ENCODE measurements around the gene RAB22A. TPM values are rescaled to one million over a fixed set of nuclear protein-coding genes. Genes with fewer than 3 reads are reported as not detected.

RAB22A gene
- total and polyA plus RNA-seq, 9 of the 15 experiments (the other 6 are each of a cell fraction or from before 2014, with no cell fraction given) = 1.1 to 8.0 (median 6.7) TPM

DNA sequence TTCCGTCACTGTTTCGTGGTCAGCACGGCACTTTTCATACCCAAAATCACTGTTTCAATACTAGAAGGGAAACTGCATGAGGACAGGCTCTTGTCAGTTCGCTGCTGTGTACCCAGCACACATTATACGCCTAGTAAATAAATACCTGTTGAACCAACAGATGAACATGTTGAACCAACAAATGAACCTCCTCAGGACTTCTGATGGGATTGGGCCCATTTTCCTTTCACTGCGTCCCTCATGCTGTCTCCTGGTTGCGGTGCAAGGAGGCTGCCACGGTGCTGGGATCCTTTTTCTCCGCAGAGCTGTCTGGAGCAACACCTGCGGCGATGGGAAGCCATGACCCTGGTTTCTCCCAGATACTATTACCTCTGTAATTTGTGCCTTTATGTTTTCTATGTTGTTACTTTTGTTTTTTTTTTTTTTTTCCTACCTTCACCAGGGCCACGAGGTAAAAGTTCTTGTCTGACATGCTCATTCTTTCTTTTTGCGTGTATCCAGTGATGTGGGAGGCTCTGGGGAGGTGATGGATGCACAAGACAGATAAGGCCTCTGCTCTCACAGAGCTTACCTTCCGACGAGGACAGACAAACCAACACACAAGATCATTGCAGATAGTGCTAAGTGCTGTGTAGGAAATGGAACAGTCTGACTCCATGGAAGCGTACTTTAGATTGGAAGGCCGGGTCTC is 80.6 kb downstream of the RAB22A start (continued):
- TF ChIP-seq NEUROD1 (IDR thresholded peaks at IDR 0.05; ENCODE audit: borderline replicate concordance, low read depth, low read length, partially characterized antibody) (peak; percentile 50), E2F8 (IDR thresholded peaks at IDR 0.05; ENCODE audit: low read depth, partially characterized antibody) (no peak), YBX1 (IDR thresholded peaks at IDR 0.05) (no peak), ZNF3 (CRISPR knock-in tag; IDR thresholded peaks at IDR 0.05) (no peak), CSDE1 (IDR thresholded peaks at IDR 0.05) (no peak), ZNF639 (CRISPR knock-in tag; conservative IDR thresholded peaks at IDR 0.05 in 1 of 2, IDR thresholded peaks at IDR 0.05 in 1 of 2) (peak in 1 of 2 experiments; percentile 67; a peak in 1 of 4 replicates), CBFA2T3 (IDR thresholded peaks at IDR 0.05) (peak; percentile 93), STAT5B (CRISPR knock-in tag; IDR thresholded peaks at IDR 0.05) (no peak), ZNF274 (IDR thresholded peaks at IDR 0.05; ENCODE audit: borderline replicate concordance, low read depth, low read length) (no peak), SMARCA4 (IDR thresholded peaks at IDR 0.05) (peak; percentile 96), ZFP36 (IDR thresholded peaks at IDR 0.05; ENCODE audit: low read depth, low read length, partially characterized antibody) (no peak), ARNT (IDR thresholded peaks at IDR 0.05) (peak; percentile 40 to 83; a peak in 1 of 4 replicates), KAT8 (IDR thresholded peaks at IDR 0.05; ENCODE audit: low read depth) (no peak), IRF1 (CRISPR knock-in tag; IDR thresholded peaks at IDR 0.05; ENCODE audit: borderline replicate concordance) (no peak), HMG20A (CRISPR knock-in tag; conservative IDR thresholded peaks at IDR 0.05) (no peak), SNRNP70 (optimal IDR thresholded peaks at IDR 0.05; ENCODE audit: low read depth, low read length) (no peak), ZNF165 (CRISPR knock-in tag; IDR thresholded peaks at IDR 0.05; ENCODE audit: borderline replicate concordance) (no peak), ZNF699 (CRISPR knock-in tag; IDR thresholded peaks at IDR 0.05; ENCODE audit: insufficient replicate concordance) (no peak)
- TF ChIP-seq, protein P1, sequence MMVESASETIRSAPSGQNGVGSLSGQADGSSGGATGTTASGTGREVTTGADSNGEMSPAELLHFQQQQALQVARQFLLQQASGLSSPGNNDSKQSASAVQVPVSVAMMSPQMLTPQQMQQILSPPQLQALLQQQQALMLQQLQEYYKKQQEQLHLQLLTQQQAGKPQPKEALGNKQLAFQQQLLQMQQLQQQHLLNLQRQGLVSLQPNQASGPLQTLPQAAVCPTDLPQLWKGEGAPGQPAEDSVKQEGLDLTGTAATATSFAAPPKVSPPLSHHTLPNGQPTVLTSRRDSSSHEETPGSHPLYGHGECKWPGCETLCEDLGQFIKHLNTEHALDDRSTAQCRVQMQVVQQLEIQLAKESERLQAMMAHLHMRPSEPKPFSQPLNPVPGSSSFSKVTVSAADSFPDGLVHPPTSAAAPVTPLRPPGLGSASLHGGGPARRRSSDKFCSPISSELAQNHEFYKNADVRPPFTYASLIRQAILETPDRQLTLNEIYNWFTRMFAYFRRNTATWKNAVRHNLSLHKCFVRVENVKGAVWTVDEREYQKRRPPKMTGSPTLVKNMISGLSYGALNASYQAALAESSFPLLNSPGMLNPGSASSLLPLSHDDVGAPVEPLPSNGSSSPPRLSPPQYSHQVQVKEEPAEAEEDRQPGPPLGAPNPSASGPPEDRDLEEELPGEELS (CRISPR knock-in tag; IDR thresholded peaks at IDR 0.05; ENCODE audit: borderline replicate concordance) = peak; percentile 40; the same call in 1 of the 2 replicates
- TF ChIP-seq, protein P2, sequence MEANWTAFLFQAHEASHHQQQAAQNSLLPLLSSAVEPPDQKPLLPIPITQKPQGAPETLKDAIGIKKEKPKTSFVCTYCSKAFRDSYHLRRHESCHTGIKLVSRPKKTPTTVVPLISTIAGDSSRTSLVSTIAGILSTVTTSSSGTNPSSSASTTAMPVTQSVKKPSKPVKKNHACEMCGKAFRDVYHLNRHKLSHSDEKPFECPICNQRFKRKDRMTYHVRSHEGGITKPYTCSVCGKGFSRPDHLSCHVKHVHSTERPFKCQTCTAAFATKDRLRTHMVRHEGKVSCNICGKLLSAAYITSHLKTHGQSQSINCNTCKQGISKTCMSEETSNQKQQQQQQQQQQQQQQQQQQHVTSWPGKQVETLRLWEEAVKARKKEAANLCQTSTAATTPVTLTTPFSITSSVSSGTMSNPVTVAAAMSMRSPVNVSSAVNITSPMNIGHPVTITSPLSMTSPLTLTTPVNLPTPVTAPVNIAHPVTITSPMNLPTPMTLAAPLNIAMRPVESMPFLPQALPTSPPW (CRISPR knock-in tag; IDR thresholded peaks at IDR 0.05) = no peak
